OCI-LY7 (cell line): Measurements from ENCODE around the gene HPSE. TPM values are rescaled to one million over a fixed set of nuclear protein-coding genes. Genes with fewer than 3 reads are reported as not detected.

Experiments used
- BruUV-seq: library from RNA; stranded (reverse); fragments of 400-500 nt; replicated peaks from 2 replicates; lab custom pipeline; 2021; lab: Mats Ljungman, UMichigan
- CTCF ChIA-PET: fragments of 300-600 bp; sonication (Branson Sonifier 250); formaldehyde crosslinking; loops from one replicate; lab custom pipeline; 2022; ENCODE audit warnings: antibody characterized with exemption; ENCODE audit not compliant: unreplicated experiment; lab: Charles Lee
- POLR2A ChIA-PET: fragments of 300-600 bp; sonication (Branson Sonifier 250); formaldehyde crosslinking; loops from one replicate; lab custom pipeline; 2022; ENCODE audit warnings: antibody characterized with exemption; lab: Charles Lee
- DNase-seq: peaks from one replicate; pipeline ENCODE4 v3.0.0-alpha.2; 2015; ENCODE audit warnings: low spot score
- H2AFZ ChIP-seq: fragments of 200-600 bp; sonication (generic), shearing (Covaris generic); 2 replicates; pipeline ENCODE4 v1.6.1; 2014; ENCODE audit warnings: mild to moderate bottlenecking, antibody characterized with exemption, low read length, moderate library complexity
- H3K27ac ChIP-seq: fragments of 200-600 bp; sonication (generic); 2 replicates; pipeline ENCODE4 v1.5.1; 2014; ENCODE audit warnings: mixed run types, low read depth, mild to moderate bottlenecking, moderate library complexity, low read length, inconsistent platforms; ENCODE audit not compliant: poor library complexity, severe bottlenecking
- H3K36me3 ChIP-seq: fragments of 200-600 bp; sonication (generic); 2 replicates; pipeline ENCODE4 v1.6.1; 2014; ENCODE audit warnings: mild to moderate bottlenecking, antibody characterized with exemption, low read length, moderate library complexity, mixed read lengths; ENCODE audit not compliant: insufficient read depth
- H3K4me1 ChIP-seq: fragments of 200-600 bp; sonication (generic); 2 replicates; pipeline ENCODE4 v1.5.1; 2014; ENCODE audit warnings: mild to moderate bottlenecking, low read length; ENCODE audit not compliant: insufficient read depth, poor library complexity, severe bottlenecking
- H3K4me2 ChIP-seq: fragments of 200-600 bp; sonication (generic); 2 replicates; pipeline ENCODE4 v1.6.1; 2014; ENCODE audit warnings: mild to moderate bottlenecking, low read length
- H3K4me3 ChIP-seq: fragments of 200-600 bp; sonication (generic); 2 replicates; pipeline ENCODE4 v1.5.1; 2014; ENCODE audit warnings: mild to moderate bottlenecking, low read depth, low read length; ENCODE audit not compliant: poor library complexity, severe bottlenecking
- H3K79me2 ChIP-seq: fragments of 200-600 bp; sonication (generic); 2 replicates; pipeline ENCODE4 v1.6.1; 2016; ENCODE audit warnings: low read depth, mild to moderate bottlenecking, low read length, moderate library complexity, mixed read lengths; ENCODE audit not compliant: insufficient read depth
- H3K9me2 ChIP-seq: fragments of 200-600 bp; sonication (generic); 2 replicates; pipeline ENCODE4 v1.6.1; 2016; ENCODE audit warnings: mild to moderate bottlenecking, low read length, mixed read lengths; ENCODE audit not compliant: insufficient read depth
- H3K9me3 ChIP-seq: fragments of 200-600 bp; sonication (generic); 2 replicates; pipeline ENCODE4 v1.6.1; 2014; ENCODE audit warnings: mild to moderate bottlenecking, mixed run types, low read length, mixed read lengths
- H4K20me1 ChIP-seq: fragments of 200-600 bp; sonication (generic); 2 replicates; pipeline ENCODE4 v1.6.1; 2014; ENCODE audit warnings: mild to moderate bottlenecking, antibody characterized with exemption, low read length, moderate library complexity, mixed read lengths; ENCODE audit not compliant: insufficient read depth
- EZH2phosphoT487 ChIP-seq: fragments of 200-600 bp; sonication (generic); IDR thresholded peaks from 2 replicates; pipeline ENCODE4 v1.6.1; 2018; ENCODE audit warnings: low read depth, borderline replicate concordance, mild to moderate bottlenecking, mixed run types, antibody characterized with exemption, low read length, moderate library complexity, mixed read lengths
- intact Hi-C: fragments of 100-400 bp; cut with micrococcal nuclease; formaldehyde crosslinking; loops from one replicate; pipeline ENCODE4 v1.10.0; 2022; ENCODE audit not compliant: unreplicated experiment
- total RNA-seq, 2 experiments: library from RNA; depleted of rRNA in 1 of 2; stranded (reverse); fragments of >200 nt in 1 of 2; shearing (Covaris generic) in 1 of 2; gene quantifications; 2 replicates each; pipeline ENCODE4 v1.2.3, GENCODE V29; 2014 to 2022
- TF ChIP-seq, protein P1 (sequence below): fragments of 200-600 bp; sonication (generic); conservative IDR thresholded peaks from 2 replicates; pipeline ENCODE4 v1.5.1; 2014; ENCODE audit warnings: mild to moderate bottlenecking, antibody characterized with exemption, low read length, moderate library complexity, mixed read lengths

HPSE gene
- total RNA-seq, 2 experiments from 2014 or later, result 2.4 to 3.1 TPM

DNA sequence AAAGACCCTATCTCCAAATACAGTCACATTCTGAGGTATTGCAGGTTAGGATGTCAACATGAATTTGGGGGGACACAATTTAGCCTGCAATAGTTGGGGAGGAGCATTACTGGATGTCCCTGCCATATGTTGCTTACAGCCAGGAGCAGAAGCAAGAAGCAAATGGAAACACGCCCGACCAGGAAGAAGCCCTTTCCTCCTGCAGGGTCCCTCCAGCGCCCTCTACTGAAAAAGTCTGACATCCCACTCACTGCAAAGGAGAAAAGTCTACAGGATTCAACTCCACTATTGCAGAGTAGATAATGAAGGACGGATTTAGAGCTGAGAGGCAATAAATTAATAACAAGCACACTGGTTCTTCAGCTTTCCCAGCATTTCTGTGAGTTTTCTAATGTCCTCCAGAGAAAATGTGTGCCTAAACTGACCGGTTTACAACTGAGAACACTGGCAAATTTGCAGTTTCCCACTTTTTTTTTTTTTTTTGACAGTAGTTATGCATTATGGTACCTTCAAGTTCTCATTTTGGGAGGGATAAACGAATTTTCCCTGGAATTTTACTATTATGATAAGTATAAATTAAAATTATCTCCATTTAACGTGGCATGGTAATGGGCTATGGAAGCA lies 81.8 kb downstream of the HPSE start:
- H3K27ac ChIP-seq, result no peak overlapping the region
- H2AFZ ChIP-seq, result 0 out of 2 replicates have a peak overlapping the region, but pooled peaks have one; percentile 48
- POLR2A ChIA-PET, result interaction anchor here (0.5 to 1.3 kb wide), 9 partner anchors 8 to 215 kb away, joined by 3 to 5 read pairs (median 3); partner anchors contain the start of gene COQ2
- DNase-seq, result peak; percentile 86
- H3K4me1 ChIP-seq, result peaks cover 39% of the 10 kb centered on the region
- CTCF ChIA-PET, result interaction anchor here (0.5 to 1.4 kb wide), 3 partner anchors 9 to 172 kb away, joined by 3 read pairs; no protein-coding TSS in a partner anchor
- no peaks in the 10 kb centered on the region for H4K20me1 ChIP-seq
- intact Hi-C loops, result loop anchor here (1.0 kb wide), 1 partner anchor 179 kb away; no protein-coding TSS in a partner anchor
- no peak overlapping the region for H3K4me3 ChIP-seq
- BruUV-seq, result no TSS peak
- TF ChIP-seq, protein P1, sequence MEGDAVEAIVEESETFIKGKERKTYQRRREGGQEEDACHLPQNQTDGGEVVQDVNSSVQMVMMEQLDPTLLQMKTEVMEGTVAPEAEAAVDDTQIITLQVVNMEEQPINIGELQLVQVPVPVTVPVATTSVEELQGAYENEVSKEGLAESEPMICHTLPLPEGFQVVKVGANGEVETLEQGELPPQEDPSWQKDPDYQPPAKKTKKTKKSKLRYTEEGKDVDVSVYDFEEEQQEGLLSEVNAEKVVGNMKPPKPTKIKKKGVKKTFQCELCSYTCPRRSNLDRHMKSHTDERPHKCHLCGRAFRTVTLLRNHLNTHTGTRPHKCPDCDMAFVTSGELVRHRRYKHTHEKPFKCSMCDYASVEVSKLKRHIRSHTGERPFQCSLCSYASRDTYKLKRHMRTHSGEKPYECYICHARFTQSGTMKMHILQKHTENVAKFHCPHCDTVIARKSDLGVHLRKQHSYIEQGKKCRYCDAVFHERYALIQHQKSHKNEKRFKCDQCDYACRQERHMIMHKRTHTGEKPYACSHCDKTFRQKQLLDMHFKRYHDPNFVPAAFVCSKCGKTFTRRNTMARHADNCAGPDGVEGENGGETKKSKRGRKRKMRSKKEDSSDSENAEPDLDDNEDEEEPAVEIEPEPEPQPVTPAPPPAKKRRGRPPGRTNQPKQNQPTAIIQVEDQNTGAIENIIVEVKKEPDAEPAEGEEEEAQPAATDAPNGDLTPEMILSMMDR, result peak; percentile 95
- no peak for TF ChIP-seq EZH2phosphoT487
- no peak overlapping the region; the same call in 1 of the 2 replicates for H3K4me2 ChIP-seq
- no peaks in the 10 kb centered on the region for H3K9me3 ChIP-seq
- H3K9me2 ChIP-seq, result no peaks in the 10 kb centered on the region
- peaks cover 8% of the 10 kb centered on the region for H3K36me3 ChIP-seq
- H3K79me2 ChIP-seq, result no peaks in the 10 kb centered on the region

DNA sequence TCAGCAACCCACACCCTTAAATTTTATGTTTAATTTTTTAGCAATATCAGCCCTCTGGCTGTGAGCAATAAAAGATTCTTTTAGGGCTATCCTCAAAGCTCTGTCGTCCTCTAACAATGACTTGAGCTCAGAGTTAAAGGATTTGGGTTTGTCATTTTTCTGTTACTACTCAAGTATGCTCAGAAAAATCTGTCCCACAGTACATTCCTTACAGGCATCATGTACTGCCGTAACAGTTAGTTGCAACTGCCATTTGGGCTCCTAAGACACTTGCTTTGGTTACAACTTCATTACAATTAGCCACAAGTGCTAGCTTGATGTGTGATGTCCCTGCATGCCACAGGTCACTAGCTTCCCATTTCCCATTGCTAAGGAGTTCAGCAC lies 83.2 kb downstream of the HPSE start:
- H2AFZ ChIP-seq, result no peak overlapping the region
- H4K20me1 ChIP-seq, result no peaks in the 10 kb centered on the region
- no peaks in the 10 kb centered on the region; the same call in 1 of the 2 replicates for H3K36me3 ChIP-seq
- no TSS peak for BruUV-seq
- no peak overlapping the region for H3K4me3 ChIP-seq
- CTCF ChIA-PET, result interaction anchor here (1.0 kb wide), 1 partner anchor 10 kb away, joined by 3 read pairs; no protein-coding TSS in a partner anchor
- DNase-seq, result no peak
- H3K79me2 ChIP-seq, result no peaks in the 10 kb centered on the region
- no peaks in the 10 kb centered on the region for H3K9me3 ChIP-seq
- H3K4me1 ChIP-seq, result peaks cover 32% of the 10 kb centered on the region
- H3K4me2 ChIP-seq, result no peak overlapping the region
- H3K9me2 ChIP-seq, result no peaks in the 10 kb centered on the region
- TF ChIP-seq, protein P1, result no peak
- TF ChIP-seq EZH2phosphoT487, result no peak
- POLR2A ChIA-PET, result interaction anchor here (0.6 to 1.5 kb wide), 7 partner anchors 9 to 177 kb away, joined by 3 to 6 read pairs (median 4); no protein-coding TSS in a partner anchor
- no peak overlapping the region for H3K27ac ChIP-seq
- intact Hi-C loops, result no loop called here
